Keratinocyte (primary cell): ENCODE measurements around the gene ADAMTS4.

Experiments used
- CTCF ChIP-seq, 3 experiments: IDR thresholded peaks in 1 of 3; conservative IDR thresholded peaks in 1 of 3; optimal IDR thresholded peaks in 1 of 3; 2 replicates in 2 of 3; 3 replicates in 1 of 3; pipeline versions ENCODE3 to v1.5.1; 2011; ENCODE audit warnings: low read length in 3 of 3, mild to moderate bottlenecking in 3 of 3, moderate library complexity in 2 of 3, control low read depth in 1 of 3, inconsistent platforms in 1 of 3; ENCODE audit not compliant: insufficient read depth in 2 of 3; ENCODE audit errors: extremely low read depth in 1 of 3
- EZH2 ChIP-seq: IDR thresholded peaks from one replicate; pipeline ENCODE4 v1.6.1; 2012; ENCODE audit warnings: inconsistent platforms, mild to moderate bottlenecking, low read length, moderate library complexity

GRCh38 chr1:161172349-161172748 is 26.5 kb downstream of the ADAMTS4 start:
- no peak for TF ChIP-seq CTCF (optimal IDR thresholded peaks at IDR 0.05 in 1 of 3, IDR thresholded peaks at IDR 0.05 in 1 of 3, conservative IDR thresholded peaks at IDR 0.05 in 1 of 3; ENCODE audit: extremely low read depth in 1 of 3, insufficient read depth in 2 of 3, low read length in 3 of 3)
- TF ChIP-seq EZH2 = no peak
